GM18526 (cell line): Measurements from ENCODE around the gene RSL1D1.

Experiments
- POLR2A ChIP-seq: IDR thresholded peaks from 3 replicates; pipeline ENCODE4 v1.6.1; 2011; ENCODE audit not compliant: insufficient read length; ENCODE audit errors: extremely low read depth

Gene RSL1D1

GRCh38 chr16:11806721-11807120, 44.6 kb downstream of the RSL1D1 start:
- no peak for TF ChIP-seq POLR2A

GRCh38 chr16:11805556-11805955, 45.8 kb downstream of the RSL1D1 start:
- no peak for TF ChIP-seq POLR2A

- no peak for TF ChIP-seq POLR2A
These were observed 49.8 kb downstream of the RSL1D1 start for GRCh38 chr16:11801481-11802021.

GRCh38 chr16:11800382-11800718, 51.0 kb downstream of the RSL1D1 start:
- TF ChIP-seq POLR2A, result no peak

GRCh38 chr16:11799509-11800381, 51.6 kb downstream of the RSL1D1 start:
- TF ChIP-seq POLR2A, result no peak

- no peak for TF ChIP-seq POLR2A
These were observed 52.3 kb downstream of the RSL1D1 start for GRCh38 chr16:11799017-11799381.

- TF ChIP-seq POLR2A, result no peak
These were observed 53.4 kb downstream of the RSL1D1 start for GRCh38 chr16:11797957-11798299.

GRCh38 chr16:11797166-11797956, 54.0 kb downstream of the RSL1D1 start, which contains the start of gene ZC3H7A:
ZC3H7A (minus strand) TSS chr16:11797258; CDS start chr16:11782354, 14,904 bp downstream.
- peak; percentile 99 for TF ChIP-seq POLR2A

GRCh38 chr16:11796227-11797165, 54.8 kb downstream of the RSL1D1 start:
- TF ChIP-seq POLR2A, result no peak

GRCh38 chr16:11795887-11796226, 55.5 kb downstream of the RSL1D1 start:
- TF ChIP-seq POLR2A, result no peak

GRCh38 chr16:11794996-11795886, 56.1 kb downstream of the RSL1D1 start:
- TF ChIP-seq POLR2A, result no peak

GRCh38 chr16:11794447-11794846, 56.9 kb downstream of the RSL1D1 start:
- no peak for TF ChIP-seq POLR2A

- TF ChIP-seq POLR2A, result no peak
These were observed 57.5 kb downstream of the RSL1D1 start for GRCh38 chr16:11793840-11794239.
